HG03354 (cell line): ENCODE results near the gene ERCC6.

Experiments
- ATAC-seq: cut with Tn5 transposase; IDR thresholded peaks from one replicate; pipeline ENCODE4 v1.9.1; 2021; ENCODE audit warnings: mild to moderate bottlenecking; ENCODE audit not compliant: unreplicated experiment, poor library complexity, severe bottlenecking

The ERCC6 gene

DNA sequence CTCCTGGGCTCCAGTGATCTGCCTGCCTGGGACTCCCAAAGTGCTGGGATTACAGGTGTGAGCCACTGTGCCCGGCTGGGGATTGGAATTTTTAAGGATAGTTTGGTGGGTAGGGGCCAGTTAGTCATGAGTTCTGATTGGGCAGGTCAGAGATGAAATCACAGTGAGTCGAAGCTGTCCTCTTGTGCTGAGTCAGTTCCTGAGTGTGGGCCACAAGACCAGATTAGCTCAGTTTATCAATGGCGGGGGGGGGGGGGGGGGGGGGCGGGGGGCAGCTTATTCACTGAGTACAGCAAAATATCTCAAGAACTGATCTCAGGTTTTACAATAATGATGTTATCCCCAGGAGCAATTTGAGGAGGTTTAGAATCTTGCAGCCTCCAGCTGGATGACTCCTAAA, 11.6 kb upstream of the ERCC6 start:
- ATAC-seq, result no peak

DNA sequence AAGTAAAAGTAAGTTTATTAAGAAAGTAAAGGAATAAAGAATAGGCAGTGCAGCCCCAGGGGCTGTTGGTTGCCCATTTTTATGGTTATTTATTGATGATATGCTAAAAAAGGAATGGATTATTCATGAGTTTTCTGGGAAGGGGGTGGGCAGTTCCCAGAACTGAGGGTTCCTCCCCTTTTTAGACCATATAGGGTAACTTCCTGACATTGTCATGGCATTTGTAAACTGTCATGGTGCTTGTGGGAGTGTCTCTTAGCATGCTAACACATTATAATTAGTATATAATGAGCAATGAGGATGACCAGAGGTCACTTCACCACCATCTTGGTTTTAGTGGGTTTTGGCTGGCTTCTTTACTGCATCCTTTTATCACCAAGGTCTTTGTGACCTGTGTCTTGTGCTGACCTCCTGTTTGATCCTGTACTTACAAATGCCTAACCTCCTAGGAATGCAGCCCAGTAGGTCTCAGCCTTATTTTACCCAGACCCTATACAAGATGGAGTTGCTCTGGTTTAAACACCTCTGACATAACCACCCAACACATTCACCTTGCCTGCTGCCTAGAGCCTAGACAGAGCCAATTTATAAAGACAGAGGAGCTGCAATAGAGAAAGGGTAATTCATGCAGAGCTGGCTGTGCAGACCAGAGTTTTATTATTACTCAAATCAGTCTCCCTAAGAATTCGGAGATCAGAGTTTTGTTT, 10.9 kb upstream of the ERCC6 start:
- ATAC-seq, result no peak

DNA sequence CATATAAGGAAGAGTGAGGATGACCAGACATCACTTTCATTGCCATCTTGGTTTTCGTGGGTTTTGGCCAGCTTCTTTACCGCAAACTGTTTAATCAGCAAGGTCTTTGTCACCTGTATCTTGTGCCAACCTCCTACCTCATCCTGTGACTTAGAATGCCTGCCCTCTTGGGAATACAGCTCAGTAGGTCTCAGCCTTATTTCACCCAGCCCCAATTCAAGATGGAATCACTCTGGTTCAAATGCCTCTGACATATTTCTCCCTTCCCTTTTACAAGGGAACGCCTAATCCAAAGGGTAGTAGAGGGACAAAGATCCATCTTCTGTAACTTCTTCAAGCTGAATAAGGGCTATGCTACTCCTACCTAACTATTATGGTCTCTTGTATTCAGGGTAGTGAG, 4.7 kb upstream of the ERCC6 start:
- no peak for ATAC-seq

DNA sequence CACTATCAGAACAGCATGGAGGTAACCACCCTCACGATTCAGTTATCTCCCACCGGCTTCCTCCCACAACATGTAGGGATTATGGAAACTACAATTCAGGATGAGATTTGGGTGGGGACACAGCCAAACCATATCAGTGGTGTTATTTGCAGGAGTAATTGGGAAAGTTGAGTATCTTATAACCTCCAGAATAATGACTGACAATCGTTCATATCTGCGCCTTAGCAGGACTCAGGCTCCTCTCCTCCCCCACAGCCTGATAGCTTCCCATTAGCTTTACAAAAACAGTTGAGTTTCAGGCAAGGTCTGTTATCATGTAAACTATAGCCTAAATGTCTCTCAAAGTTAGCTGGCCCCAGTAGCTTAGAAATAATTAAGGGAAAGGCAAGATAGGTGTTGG, 3.4 kb upstream of the ERCC6 start:
- ATAC-seq, result no peak

DNA sequence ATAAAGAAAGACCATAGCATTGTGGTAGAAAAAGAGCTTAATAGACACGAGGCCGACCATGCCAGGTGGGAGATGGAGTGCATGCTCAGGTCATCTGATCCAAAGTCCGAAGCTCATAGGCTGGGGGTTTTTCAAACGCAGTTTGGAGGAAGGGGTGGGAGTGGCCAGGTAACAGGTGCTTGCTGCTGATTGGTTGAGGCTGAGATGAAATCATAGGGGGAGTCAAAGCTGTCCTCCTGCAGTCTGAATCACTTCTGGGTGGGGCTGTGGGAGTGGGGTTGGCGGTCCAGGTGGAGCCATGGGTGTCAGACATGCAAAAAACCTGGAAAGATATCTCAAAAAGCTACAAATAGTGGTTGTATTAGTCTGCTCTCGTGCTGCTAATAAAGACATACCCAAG, 2.8 kb upstream of the ERCC6 start:
- no peak for ATAC-seq

DNA sequence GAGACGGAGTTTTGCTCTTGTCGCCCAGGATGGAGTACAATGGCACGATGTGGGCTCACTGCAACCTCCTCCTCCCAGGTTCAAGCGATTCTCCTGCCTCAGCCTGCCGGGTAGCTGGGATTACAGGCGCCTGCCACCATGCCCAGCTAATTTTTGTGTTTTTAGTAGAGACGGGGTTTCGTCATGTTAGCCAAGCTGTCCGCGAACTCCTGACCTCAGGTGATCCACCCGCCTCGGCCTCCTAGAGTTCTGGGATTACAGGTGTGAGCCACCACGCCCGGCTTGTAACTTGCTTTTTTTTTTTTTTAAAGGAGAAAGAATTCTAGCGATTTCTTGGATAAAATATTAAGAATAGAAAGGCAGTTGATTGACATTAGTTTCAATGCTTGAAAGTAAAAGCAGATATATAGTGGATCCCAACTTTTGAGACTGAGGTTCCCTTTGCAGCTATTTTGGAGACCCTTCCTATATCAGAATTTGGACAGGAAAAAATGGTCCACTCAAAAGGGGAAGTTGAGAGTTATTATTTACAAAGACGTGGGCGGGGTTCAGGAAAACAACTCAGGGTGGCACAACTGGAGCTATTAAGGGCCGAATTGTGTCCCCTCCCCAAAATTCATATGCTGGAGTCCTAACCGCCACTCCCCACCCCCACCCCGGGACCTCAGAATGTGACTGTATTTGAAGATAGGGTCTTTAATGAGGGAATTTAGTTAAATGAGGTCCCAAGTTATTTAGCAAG, 1.3 kb upstream of the ERCC6 start:
- ATAC-seq, result no peak

DNA sequence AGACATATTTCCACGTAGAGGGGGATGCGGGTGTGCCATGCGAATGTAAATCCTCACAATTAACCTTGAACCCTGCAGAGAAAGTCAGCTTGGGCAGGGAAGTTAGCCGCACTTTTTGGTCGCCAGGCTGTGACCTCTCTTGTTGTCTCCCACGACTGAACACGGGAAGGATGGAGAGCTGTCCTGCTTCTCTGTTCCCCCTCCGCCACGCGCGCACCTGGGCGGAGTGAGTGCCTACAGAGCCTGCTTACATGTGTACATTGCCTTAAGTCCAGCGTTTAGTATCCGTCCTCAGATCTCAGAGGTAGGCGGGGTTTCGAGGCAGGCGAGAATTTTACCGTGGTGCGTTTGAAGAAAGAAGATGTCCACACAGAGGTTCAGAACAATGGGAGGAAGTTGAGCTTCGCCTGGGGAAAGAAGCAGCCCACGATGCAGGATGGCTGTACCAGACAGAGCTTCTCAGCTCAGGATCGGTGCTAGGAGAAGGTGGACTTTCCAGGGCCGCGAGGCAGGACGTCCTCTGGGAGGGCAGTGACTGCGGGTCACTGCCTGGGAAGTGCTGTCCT, 482 bp upstream of the ERCC6 start:
- peak; percentile 11 for ATAC-seq

DNA sequence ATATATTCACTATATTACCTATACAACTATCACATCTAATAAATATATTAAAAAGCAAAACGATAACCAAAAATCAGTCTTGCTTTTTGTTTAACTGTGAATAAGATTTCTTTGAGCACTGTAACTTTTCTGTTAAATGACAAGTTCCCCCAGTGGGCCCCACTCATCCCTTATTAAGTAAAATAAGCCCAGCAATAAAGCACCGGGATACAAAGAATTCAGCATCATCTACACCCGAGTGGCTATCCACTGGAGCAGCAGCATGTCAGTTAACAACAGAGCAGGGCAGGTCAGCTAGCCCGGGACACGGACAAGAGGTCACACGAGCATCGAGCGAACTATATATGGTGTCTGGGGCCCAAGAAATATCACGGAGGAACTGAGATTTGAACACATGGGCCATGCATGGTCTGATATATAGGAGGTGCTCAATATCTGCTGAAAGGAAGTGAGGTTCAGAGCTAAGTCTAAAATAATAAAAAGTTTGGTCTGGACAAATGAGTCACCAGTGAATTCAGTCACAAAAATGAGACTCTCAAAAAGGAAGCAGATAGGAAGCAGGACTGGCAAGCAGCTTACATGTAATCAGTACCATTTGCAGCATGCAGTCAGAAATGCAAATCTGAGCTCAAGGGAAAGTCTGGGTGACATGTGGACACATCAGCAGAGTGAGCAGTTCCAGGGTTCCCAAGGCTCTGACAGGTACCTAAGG, 4.1 kb downstream of the ERCC6 start:
- peak; percentile 48 for ATAC-seq

DNA sequence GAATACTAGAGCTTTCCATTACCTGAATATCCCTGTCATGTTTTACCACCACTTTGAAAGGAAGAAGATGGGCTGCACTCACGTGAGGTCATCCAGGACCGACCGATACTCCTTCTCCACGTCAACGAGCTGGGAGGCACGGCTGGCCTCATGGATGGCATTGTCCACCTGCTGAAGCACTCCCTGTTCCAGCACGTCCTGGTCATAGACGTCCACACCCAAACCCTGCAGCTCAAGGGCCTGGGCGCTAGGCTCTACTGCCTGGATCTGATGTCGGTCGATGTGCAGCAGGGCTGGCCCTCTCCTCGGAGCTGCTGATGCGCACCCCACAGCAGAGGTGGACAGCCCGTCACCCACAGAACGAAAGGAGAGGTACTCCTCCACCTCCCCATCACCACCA, 6.5 kb downstream of the ERCC6 start:
- ATAC-seq, result no peak

DNA sequence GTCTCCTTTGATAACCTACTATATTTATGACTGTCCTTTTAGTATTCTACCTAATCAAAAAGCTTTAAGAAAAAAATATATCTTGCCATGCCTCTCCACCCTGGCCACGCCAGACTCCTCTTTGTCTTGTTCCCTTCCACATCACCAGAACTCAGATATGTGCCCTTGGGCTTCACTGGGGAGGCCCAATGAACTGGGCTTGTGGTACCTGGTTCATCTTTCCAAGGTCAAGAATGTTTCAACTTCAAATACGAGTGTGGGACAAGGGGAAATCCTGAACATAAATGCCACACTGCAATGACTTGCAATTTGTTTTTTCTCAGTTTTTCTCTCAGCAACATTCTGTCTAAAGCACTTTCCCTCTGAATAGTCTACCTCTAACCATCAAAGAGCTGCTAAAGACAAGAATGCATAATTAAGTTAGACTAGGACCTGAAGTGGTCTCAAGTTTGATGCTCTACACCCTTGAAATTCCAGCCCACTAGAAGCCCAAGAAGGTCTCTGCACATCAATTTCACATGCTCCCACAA, 9.9 kb downstream of the ERCC6 start:
- ATAC-seq, result no peak

DNA sequence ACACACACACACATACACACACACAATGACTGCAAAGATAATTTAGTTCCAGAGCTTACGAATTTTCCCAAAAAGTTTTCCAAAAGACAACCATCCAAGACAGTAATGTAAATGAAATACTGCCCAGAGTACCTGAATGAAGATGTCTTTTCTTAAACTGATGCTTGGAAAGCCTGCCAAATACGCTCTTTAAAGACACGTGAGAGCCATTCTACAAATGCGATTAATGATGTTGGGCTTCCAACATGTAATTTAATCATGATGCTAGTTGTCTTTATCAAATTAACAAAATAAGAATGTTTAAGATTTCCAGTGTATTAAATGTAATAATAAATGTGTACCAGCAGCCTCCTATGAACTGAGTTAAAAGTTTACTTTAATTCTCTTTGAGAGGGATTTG, 11.1 kb downstream of the ERCC6 start:
- no peak for ATAC-seq

DNA sequence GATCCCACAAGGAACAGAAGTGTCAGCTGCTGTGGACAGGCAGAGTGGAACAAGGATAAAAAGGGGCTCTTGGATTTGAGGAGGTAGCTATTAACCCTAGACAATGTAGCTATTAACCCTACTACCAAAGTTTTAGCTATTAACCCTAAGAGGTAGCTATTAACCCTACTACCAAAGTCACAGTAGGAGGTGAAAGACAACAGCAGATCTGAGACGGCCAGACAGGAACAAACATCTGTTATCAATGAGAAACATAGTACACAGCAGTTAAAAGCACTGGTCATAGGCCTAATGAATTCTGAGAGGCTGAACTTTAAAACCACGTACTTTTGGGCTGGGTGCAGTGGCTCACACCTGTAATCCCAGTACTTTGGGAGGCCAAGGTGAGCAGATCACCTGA, 11.9 kb downstream of the ERCC6 start:
- no peak for ATAC-seq

DNA sequence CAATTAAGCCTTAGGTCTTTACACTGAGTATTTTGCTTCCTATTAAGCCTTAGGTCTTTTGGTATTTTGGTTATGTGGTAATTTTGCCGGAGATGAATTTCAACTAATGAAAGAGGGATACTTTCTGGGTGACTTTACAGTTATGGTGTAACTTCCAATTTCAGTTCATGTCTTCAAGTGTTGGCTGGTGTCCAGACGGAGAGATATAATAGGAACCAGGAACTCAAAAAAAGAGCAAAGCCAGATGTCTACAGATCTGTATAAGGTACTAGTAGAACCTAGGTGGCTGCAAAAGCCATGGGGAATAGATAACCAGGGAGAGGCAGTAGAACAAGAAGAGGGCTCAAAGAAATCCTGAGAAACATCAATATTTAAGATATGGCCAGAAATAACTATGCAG, 12.3 kb downstream of the ERCC6 start:
- no peak for ATAC-seq

DNA sequence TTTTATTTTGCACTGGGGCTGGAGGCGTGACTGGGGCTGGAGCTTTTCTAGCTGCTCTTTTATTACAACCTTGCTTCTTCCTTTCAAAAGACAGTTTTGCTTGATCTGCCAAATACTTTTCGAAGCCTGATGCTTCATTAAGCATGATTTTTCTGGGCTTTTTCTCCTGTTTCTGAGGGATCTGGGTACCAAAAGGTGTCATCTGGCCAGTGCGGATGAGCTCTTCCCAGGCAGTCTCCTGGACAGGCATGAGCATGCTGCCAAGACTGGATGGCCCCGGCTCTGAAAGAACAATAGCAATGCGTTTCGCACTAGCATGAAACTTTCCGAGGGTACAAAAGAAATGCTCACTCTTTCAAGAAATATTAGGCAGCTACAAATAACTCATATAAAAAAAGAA, 14.4 kb downstream of the ERCC6 start:
- no peak for ATAC-seq

DNA sequence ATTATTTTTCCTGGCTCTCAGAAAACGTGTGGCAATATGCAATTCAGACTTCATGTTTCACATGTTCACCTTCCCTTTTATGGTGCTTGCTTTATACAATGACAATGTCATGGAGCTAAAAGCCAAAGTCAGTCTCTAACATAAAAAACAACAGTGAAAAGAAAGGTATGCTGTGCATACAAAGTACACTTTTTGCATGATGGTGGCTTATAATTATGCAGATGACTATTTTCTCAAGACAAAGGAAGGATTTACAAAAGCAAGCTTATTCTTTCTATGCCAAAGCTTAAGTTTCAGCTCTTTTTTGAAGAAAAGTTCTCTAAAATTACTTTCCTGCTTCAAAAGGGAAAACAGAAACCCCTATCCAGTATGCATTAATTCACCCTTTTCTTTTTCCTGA, 15.6 kb downstream of the ERCC6 start:
- ATAC-seq, result no peak

DNA sequence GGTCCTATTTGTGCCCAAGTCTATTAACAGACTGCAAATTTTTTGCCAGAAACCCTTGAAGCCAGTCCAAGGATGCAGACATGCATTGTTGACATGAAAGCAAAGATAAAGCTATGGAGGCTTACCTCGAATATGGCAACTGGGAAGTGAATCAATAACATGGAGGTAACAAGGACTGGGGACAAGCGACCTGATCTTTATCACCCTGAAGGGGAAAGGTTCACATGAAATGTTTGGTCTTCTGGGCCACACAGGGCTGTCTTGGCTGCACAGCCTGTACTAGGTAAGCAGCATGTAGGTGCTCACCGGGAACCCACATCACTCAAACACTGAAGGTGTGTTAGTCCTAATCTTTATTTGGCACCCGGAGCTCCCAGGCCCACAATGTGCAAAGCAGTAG, 17.9 kb downstream of the ERCC6 start:
- ATAC-seq, result no peak

DNA sequence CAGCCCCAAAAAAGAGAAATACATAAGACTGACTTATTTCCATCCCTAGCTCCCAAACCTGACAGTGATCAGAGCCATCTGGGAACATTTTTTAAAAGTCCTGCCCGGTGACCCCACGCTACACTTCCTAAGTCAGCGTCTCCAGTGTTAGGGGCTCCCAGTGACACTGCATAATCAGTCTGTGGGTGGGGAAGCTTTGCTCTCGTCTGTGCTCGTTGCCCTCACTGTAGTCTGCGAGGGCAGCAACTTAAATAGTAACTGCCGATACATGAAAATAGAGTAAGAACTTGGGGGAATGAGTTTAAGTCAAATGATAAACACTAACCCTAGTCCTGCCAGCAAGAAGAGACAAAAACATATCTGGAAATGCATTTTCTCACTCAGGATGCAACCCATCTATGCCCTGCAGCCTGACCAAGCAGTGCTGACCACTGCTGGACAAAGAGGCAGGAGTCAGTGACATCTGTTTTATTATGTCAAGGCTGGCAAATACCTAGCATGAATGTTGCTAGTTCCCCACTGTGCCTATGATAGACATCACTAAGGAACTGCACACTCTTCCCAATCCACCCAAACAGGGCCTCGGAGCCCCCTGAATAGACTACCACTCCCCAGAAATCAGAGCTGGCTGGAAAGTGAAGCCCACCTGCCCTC, 18.7 kb downstream of the ERCC6 start:
- ATAC-seq, result no peak

DNA sequence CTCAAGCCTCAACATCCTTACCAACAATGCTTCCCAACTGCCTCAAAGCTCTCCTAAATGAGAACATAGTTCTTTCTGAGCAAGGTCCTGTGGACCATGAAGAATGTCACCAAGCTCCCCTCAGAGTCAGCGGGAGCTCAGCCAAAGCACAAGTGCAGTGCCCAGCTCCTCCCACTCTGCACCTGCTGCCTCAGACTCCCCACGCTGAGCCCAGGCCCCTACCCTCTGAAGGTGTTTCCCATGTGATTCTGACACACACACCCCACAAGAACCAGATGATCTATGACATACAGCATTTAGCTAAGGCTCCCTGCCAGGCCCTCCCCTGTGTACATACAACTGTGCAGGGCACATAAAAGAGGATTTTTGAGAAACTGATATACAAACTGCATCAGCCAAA, 19.2 kb downstream of the ERCC6 start:
- ATAC-seq, result no peak

DNA sequence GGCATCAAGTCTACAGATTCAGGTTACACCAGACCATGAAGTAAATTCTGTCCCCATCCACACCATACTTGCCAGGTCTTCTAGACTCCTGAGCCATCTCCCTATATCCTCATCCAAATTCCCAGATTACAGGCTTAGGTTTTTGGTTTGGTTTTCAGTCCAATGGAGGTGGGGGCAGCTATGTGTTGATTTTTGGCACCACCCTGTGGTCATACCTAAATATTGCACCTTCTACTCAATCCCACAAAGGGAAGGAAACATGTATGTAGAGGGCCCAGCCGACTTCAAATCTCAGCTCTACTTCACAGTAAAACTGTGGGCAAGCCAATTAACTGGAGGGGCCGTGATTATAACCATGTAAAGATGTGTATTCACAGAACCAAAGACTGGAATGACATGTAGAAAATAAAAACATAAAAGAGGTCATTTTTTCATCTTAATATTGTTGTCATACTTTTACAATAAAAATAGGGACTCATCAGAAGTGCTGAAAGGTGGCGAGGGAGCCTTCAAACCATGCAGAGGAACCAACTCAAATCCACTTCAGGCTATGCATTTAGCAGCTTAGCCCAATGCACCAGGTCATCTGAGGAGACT, 19.8 kb downstream of the ERCC6 start:
- peak; percentile 62 for ATAC-seq

DNA sequence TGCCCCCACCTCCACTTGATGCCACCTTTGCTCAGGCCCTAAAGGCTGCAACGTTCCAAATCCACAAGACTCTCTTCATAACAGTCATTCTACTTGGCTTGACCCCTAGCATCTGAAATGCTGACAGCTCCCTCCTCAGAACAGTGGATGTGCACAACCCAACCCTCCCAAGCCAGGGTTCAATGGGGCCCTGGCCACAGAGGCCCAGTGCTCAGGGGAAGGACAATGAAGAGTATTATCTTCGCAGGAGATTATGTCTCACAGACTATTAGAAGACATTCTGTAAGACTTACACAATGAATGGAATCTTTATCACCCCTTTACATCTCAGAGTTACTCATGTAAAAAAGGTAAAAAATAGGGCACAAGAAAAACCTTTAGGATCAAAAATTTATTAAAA, 20.4 kb downstream of the ERCC6 start:
- no peak for ATAC-seq
